ENCODE results near the gene COL1A2.

GRCh38 chr7:94429153-94429552 lies 34.5 kb downstream of the COL1A2 start:
- TF ChIP-seq CTCF (IDR thresholded peaks at IDR 0.05) (no peak), POLR2A (IDR thresholded peaks at IDR 0.05) (no peak)
